Measurements from ENCODE around the gene ARHGAP32.

Gene ARHGAP32

DNA sequence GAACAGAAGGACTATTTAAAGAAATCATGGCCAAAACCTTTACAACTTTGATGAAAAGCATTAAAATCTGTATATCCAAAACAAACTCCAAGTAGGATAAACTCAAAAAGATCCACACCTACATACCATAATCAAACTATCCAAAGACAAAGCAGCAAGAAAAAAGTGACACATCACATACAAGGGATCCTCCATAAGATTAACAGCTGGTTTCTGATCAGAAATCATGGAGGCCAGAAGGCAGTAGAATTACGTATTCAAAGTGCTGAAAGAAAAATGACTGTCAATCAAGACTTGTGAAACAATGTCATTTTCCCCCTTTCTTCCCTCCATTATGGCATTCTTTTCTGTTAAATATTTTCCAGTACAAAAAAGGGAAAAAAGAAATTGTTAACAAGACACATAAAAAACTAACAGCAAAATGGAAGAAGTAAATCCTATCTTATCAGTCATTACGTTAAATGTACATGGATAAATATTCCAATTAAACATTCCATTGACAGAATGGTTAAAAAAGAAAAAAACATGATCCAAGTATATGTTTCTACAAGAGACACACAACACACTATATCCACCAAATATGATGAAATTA is 34.2 kb upstream of the ARHGAP32 start:
- H3K4me3 ChIP-seq = no peak overlapping the region
- no peak overlapping the region for H3K27ac ChIP-seq
- no peak for DNase-seq (ENCODE audit: low spot score)
- TF ChIP-seq, protein P1, sequence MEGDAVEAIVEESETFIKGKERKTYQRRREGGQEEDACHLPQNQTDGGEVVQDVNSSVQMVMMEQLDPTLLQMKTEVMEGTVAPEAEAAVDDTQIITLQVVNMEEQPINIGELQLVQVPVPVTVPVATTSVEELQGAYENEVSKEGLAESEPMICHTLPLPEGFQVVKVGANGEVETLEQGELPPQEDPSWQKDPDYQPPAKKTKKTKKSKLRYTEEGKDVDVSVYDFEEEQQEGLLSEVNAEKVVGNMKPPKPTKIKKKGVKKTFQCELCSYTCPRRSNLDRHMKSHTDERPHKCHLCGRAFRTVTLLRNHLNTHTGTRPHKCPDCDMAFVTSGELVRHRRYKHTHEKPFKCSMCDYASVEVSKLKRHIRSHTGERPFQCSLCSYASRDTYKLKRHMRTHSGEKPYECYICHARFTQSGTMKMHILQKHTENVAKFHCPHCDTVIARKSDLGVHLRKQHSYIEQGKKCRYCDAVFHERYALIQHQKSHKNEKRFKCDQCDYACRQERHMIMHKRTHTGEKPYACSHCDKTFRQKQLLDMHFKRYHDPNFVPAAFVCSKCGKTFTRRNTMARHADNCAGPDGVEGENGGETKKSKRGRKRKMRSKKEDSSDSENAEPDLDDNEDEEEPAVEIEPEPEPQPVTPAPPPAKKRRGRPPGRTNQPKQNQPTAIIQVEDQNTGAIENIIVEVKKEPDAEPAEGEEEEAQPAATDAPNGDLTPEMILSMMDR (IDR thresholded peaks at IDR 0.05) = no peak

DNA sequence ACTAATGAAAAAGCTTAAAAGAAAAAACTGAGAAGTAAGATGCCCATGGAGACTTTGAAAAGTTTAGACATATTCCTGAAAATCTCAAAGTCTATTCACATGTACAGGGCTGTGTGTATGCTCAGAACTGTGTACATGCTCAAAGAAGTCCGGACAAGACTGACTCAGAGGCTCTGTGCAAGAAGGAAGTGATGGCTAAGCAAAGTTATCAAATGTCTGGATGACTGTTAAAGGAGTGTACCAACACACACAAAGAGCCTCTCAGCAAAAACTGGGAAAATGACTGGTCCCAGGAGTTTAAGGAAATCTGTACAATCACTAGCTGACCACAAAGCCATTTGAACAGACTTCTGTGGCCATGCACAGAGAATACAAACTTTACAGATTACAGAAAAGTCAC is 33.1 kb upstream of the ARHGAP32 start:
- DNase-seq (ENCODE audit: low spot score) = no peak
- no peak overlapping the region for H3K27ac ChIP-seq
- TF ChIP-seq, protein P1 (IDR thresholded peaks at IDR 0.05) = no peak
- no peak overlapping the region for H3K4me3 ChIP-seq

DNA sequence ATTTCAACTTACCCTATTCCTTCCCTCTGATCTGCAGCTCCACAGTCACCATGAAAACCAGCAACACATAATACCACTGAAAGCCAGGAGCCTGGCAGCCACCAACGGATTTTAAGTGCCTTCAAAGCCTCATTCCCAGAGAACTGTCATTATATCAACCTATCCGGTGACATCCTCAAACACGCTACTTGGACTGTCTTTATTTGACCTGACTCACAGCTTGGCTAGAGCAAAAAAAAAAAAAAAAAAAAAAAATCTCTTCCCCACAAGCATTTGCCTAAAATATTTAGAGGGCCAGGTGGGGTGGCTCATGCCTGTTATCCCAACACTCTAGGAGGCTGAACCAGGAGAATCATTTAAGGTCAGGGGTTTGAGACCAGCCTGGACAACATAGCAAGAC is 32.4 kb upstream of the ARHGAP32 start:
- TF ChIP-seq, protein P1 (IDR thresholded peaks at IDR 0.05) = no peak
- no peak for DNase-seq (ENCODE audit: low spot score)
- no peak overlapping the region for H3K4me3 ChIP-seq
- no peak overlapping the region for H3K27ac ChIP-seq

GRCh38 chr11:129223701-129224149 is 31.6 kb upstream of the ARHGAP32 start:
- TF ChIP-seq, protein P1 (IDR thresholded peaks at IDR 0.05) = no peak
- H3K27ac ChIP-seq = no peak overlapping the region
- H3K4me3 ChIP-seq = no peak overlapping the region
- no peak for DNase-seq (ENCODE audit: low spot score)

- TF ChIP-seq, protein P1 (IDR thresholded peaks at IDR 0.05) = no peak
- DNase-seq (ENCODE audit: low spot score) = no peak
- Histone ChIP-seq H3K4me3 (peak overlapping the region; percentile 33), H3K27ac (peak overlapping the region in 1 of 2 donors; percentile 17)
These were observed 31.1 kb upstream of the ARHGAP32 start for GRCh38 chr11:129223260-129223659.

GRCh38 chr11:129222158-129222557 is 30.0 kb upstream of the ARHGAP32 start:
- TF ChIP-seq, protein P1 (IDR thresholded peaks at IDR 0.05) = no peak
- DNase-seq (ENCODE audit: low spot score) = no peak
- no peak overlapping the region for H3K27ac ChIP-seq
- H3K4me3 ChIP-seq = no peak overlapping the region

DNA sequence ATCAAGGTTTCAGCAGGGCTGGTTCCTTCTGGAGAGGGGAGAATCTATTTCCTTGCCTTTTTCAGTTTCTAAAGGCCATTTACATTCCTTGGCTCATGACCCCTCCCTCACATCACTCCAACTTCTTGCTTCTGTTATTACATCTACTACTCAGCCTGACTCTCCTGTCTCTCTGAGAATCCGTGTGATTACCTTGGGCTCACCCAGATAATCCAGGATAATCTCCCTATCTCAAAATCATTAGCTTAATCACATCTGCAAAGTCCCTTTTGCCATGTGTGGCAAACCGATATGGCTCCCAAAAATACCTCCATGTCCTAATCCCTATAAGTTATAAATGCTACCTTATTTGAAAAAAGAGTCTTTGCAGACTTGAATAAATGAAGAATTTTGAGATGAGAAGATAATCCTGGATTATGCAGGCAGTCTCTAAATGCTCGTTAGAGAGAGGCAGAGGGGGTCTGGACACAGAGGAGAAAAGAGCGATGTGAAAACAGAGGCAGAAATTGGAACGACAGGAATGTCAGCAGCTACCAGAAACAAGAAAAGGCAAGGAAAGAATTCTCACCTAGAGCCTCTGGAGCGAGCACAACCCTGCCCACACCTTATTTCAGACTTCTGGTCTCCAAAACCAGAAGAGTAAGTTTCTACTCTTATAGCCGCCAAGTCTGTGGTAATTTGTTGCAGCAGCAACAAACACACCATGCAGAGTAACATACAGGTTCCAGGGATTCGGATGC is 23.6 kb upstream of the ARHGAP32 start:
- H3K4me3 ChIP-seq = no peak overlapping the region
- DNase-seq (ENCODE audit: low spot score) = no peak
- TF ChIP-seq, protein P1 (IDR thresholded peaks at IDR 0.05) = no peak
- H3K27ac ChIP-seq = no peak overlapping the region

All from coronary artery (tissue), 2 donors.